Measurements from ENCODE around the gene PLCD1.

- no peak for TF ChIP-seq POLR2AphosphoS5 (IDR thresholded peaks at IDR 0.05; ENCODE audit: low read depth, low read length)
- TF ChIP-seq TAF1 (IDR thresholded peaks at IDR 0.05; ENCODE audit: borderline replicate concordance, low read depth, low read length) = no peak
- TF ChIP-seq POLR2A (IDR thresholded peaks at IDR 0.05; ENCODE audit: low read depth, low read length) = no peak
Observed at GRCh38 chr3:37964146-37964545, 65.3 kb downstream of the PLCD1 start.
